ENCODE data around the gene USP15. TPM values are rescaled to one million over a fixed set of nuclear protein-coding genes. Genes with fewer than 3 reads are reported as not detected.

The USP15 gene
- total and polyA plus RNA-seq, 2 donors (not counting 1 experiment from before 2014, with no cell fraction given) = 116 to 182 TPM

DNA sequence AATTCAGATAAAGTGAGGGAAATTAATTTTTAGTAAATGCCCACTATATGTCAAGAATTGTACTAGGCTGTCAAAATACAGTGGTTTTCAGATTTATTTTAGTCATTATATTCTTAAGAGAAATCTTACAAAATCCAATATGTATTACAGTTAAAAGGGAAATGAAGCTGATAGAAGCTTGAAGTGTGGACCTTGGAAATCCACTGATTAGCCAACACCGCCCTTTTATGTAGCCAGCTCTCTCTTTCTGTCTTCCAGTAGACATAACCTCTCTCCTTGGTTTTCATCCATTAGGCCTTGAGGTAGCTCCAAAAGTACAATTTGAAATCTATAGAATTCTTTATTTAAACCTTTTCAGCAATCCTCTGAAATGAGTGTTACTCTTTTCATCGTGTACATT is 63.2 kb downstream of the USP15 start:
- intact Hi-C loops (cut with micrococcal nuclease) = no loop called here
- H4K20me1 ChIP-seq (ENCODE audit: control insufficient read depth, insufficient read depth, low read length, poor library complexity, severe bottlenecking) = peaks cover 43% of the 10 kb centered on the region

DNA sequence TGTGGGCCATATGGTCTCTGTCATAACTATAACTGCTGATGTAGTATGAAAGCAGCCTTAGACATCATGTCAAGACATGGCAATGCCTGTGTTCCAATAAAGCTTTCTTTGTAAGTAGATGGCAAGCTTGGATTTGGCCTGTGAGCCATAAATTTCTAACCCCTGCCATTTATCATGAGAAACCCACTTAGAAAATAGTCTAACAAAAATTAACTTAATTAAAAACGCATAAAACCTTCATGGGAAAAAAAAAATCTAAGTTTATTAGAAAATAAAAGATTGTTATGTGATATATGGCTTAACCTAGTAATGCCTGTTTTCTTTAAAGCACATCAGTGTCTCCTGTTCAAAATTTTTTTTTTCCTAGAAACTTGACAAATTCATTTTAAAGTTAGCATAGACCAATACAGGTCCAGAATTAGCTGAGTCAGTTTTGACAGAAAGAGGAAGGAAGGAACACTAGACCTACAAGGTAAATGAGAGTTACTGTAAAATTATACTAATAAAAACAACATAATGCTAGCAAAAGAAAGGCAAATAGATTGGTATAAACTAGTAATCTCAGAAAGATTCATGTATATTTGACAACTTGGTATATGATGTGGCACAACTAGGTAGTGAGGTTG is 68.2 kb downstream of the USP15 start:
- no peak overlapping the region for H2AFZ ChIP-seq (ENCODE audit: insufficient read depth, low read depth, low read length, poor library complexity, severe bottlenecking)
- no peak overlapping the region for H3K4me3 ChIP-seq (ENCODE audit: control extremely low read depth in 1 of 5, extremely low read depth in 1 of 5, insufficient read depth in 1 of 5, low read depth in 2 of 5, low read length in 4 of 5)
- peak overlapping the region in 1 of 2 donors; percentile 33 for H3K27ac ChIP-seq (ENCODE audit: low read length in 2 of 2)
- POLR2A ChIA-PET = no interaction called here
- Mint-ChIP-seq H3K27ac (peak overlapping the region; percentile 26), H3K4me3 (no peak overlapping the region), H3K4me1 (peaks cover 15% of the 10 kb centered on the region), H3K27me3 (no peaks in the 10 kb centered on the region), H3K9me3 (ENCODE audit: insufficient read depth) (no peaks in the 10 kb centered on the region)
- TF ChIP-seq, protein P1, sequence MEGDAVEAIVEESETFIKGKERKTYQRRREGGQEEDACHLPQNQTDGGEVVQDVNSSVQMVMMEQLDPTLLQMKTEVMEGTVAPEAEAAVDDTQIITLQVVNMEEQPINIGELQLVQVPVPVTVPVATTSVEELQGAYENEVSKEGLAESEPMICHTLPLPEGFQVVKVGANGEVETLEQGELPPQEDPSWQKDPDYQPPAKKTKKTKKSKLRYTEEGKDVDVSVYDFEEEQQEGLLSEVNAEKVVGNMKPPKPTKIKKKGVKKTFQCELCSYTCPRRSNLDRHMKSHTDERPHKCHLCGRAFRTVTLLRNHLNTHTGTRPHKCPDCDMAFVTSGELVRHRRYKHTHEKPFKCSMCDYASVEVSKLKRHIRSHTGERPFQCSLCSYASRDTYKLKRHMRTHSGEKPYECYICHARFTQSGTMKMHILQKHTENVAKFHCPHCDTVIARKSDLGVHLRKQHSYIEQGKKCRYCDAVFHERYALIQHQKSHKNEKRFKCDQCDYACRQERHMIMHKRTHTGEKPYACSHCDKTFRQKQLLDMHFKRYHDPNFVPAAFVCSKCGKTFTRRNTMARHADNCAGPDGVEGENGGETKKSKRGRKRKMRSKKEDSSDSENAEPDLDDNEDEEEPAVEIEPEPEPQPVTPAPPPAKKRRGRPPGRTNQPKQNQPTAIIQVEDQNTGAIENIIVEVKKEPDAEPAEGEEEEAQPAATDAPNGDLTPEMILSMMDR (IDR thresholded peaks at IDR 0.05) = no peak
- no peak for TF ChIP-seq EZH2 (IDR thresholded peaks at IDR 0.05; ENCODE audit: borderline replicate concordance, insufficient read depth, low read depth, low read length, poor library complexity, severe bottlenecking)
- H3K4me1 ChIP-seq (ENCODE audit: control insufficient read depth in 2 of 2, insufficient read depth in 2 of 2, low read length in 2 of 2) = no peaks in the 10 kb centered on the region
- no peak for ATAC-seq (ENCODE audit: low read depth)
- H3K36me3 ChIP-seq (replicated peaks in 1 of 2; ENCODE audit: control extremely low read depth in 1 of 2, control insufficient read depth in 1 of 2, extremely low read depth in 1 of 2, insufficient read depth in 2 of 2, low read length in 1 of 2) = peaks cover 1 to 10% of the 10 kb centered on the region in 2 experiments
- no peak overlapping the region for H3K9ac ChIP-seq (ENCODE audit: low read length)
- no CpG with 5 or more reads among the region's 1 CpG for WGBS (ENCODE audit: insufficient coverage)
- H4K20me1 ChIP-seq (ENCODE audit: control insufficient read depth, insufficient read depth, low read length, poor library complexity, severe bottlenecking) = peaks cover 17% of the 10 kb centered on the region
- H3K4me2 ChIP-seq (replicated peaks; ENCODE audit: low read depth, low read length, poor library complexity, severe bottlenecking) = no peak overlapping the region
- intact Hi-C loops (cut with micrococcal nuclease) = no loop called here
- H3K27me3 ChIP-seq (replicated peaks in 1 of 4; ENCODE audit: control extremely low read depth in 1 of 4, control insufficient read depth in 3 of 4, insufficient read depth in 4 of 4, low read length in 3 of 4) = no peaks in the 10 kb centered on the region
- peaks cover 43% of the 10 kb centered on the region for H3K79me2 ChIP-seq (ENCODE audit: control insufficient read depth, insufficient read depth, low read length)
- DNase-seq = no peak
- no peaks in the 10 kb centered on the region for H3K9me3 ChIP-seq (ENCODE audit: control extremely low read depth in 1 of 3, control insufficient read depth in 2 of 3, insufficient read depth in 1 of 3, low read length in 2 of 3)
- CTCF ChIA-PET = no interaction called here

More for the DNA sequence above, 63.2 kb downstream of the USP15 start:
- peaks cover 17% of the 10 kb centered on the region for H3K4me1 Mint-ChIP-seq
- ChIA-PET CTCF (no interaction called here), POLR2A (interaction anchor here (0.6 kb wide), 1 partner anchor 102 kb away, joined by 4 read pairs; no protein-coding TSS in a partner anchor)
- peaks cover 0 to 1% (median 0%) of the 10 kb centered on the region in 3 donors for H3K9me3 ChIP-seq (ENCODE audit: control extremely low read depth in 1 of 3, control insufficient read depth in 2 of 3, insufficient read depth in 1 of 3, low read length in 2 of 3)
- ATAC-seq (ENCODE audit: low read depth) (no peak), DNase-seq (no peak)
- no peaks in the 10 kb centered on the region for H3K9me3 Mint-ChIP-seq (ENCODE audit: insufficient read depth)
- no peak overlapping the region for H3K4me3 ChIP-seq (ENCODE audit: control extremely low read depth in 1 of 5, extremely low read depth in 1 of 5, insufficient read depth in 1 of 5, low read depth in 2 of 5, low read length in 4 of 5)
- no peak overlapping the region for H3K4me2 ChIP-seq (replicated peaks; ENCODE audit: low read depth, low read length, poor library complexity, severe bottlenecking)
- H2AFZ ChIP-seq (ENCODE audit: insufficient read depth, low read depth, low read length, poor library complexity, severe bottlenecking) = no peak overlapping the region
- H3K9ac ChIP-seq (ENCODE audit: low read length) = no peak overlapping the region
- H3K27ac Mint-ChIP-seq = no peak overlapping the region
- no CpG with 5 or more reads among the region's 2 CpGs for WGBS (ENCODE audit: insufficient coverage)
- H3K79me2 ChIP-seq (ENCODE audit: control insufficient read depth, insufficient read depth, low read length) = peaks cover 36% of the 10 kb centered on the region
- no peaks in the 10 kb centered on the region for H3K27me3 Mint-ChIP-seq
- no peak overlapping the region for H3K4me3 Mint-ChIP-seq
- no peak for TF ChIP-seq EZH2 (IDR thresholded peaks at IDR 0.05; ENCODE audit: borderline replicate concordance, insufficient read depth, low read depth, low read length, poor library complexity, severe bottlenecking)
- TF ChIP-seq, protein P1 (IDR thresholded peaks at IDR 0.05) = no peak
- peaks cover 0 to 4% of the 10 kb centered on the region in 2 donors for H3K4me1 ChIP-seq (ENCODE audit: control insufficient read depth in 2 of 2, insufficient read depth in 2 of 2, low read length in 2 of 2)
- no peak overlapping the region for H3K27ac ChIP-seq (ENCODE audit: low read length in 2 of 2)
- H3K27me3 ChIP-seq (replicated peaks in 1 of 4; ENCODE audit: control extremely low read depth in 1 of 4, control insufficient read depth in 3 of 4, insufficient read depth in 4 of 4, low read length in 3 of 4) = no peaks in the 10 kb centered on the region
- peaks cover 14 to 34% of the 10 kb centered on the region in 2 experiments for H3K36me3 ChIP-seq (replicated peaks in 1 of 2; ENCODE audit: control extremely low read depth in 1 of 2, control insufficient read depth in 1 of 2, extremely low read depth in 1 of 2, insufficient read depth in 2 of 2, low read length in 1 of 2)
